ENCODE measurements around the gene SLC24A1.

GRCh38 chr15:65655026-65655425, 33.3 kb downstream of the SLC24A1 start:
- TF ChIP-seq REST (IDR thresholded peaks at IDR 0.05; ENCODE audit: insufficient read depth in 1 of 2, low read depth in 2 of 2, low read length in 1 of 2) (no peak), CTCF (IDR thresholded peaks at IDR 0.05) (no peak), POLR2AphosphoS5 (IDR thresholded peaks at IDR 0.05; ENCODE audit: low read depth, low read length) (no peak), SIN3A (IDR thresholded peaks at IDR 0.05; ENCODE audit: borderline replicate concordance, insufficient read depth, low read depth, low read length) (no peak), TCF7L2 (IDR thresholded peaks at IDR 0.05; ENCODE audit: low read depth, low read length) (no peak)

All from Panc1 (cell line).